ENCODE measurements around the gene BMPER. TPM values are rescaled to one million over a fixed set of nuclear protein-coding genes. Genes with fewer than 3 reads are reported as not detected.

Gene BMPER
- total and polyA plus RNA-seq, 3 experiments from 2014 or later, result not detected

GRCh38 chr7:34062826-34063225, 157.5 kb downstream of the BMPER start:
- Histone ChIP-seq H3K27me3 (ENCODE audit: insufficient read depth, low read length, poor library complexity, severe bottlenecking) (no peaks in the 10 kb centered on the region), H3K9me3 (ENCODE audit: low read length) (no peaks in the 10 kb centered on the region), H3K36me3 (ENCODE audit: insufficient read depth, low read length) (no peaks in the 10 kb centered on the region), H3K4me1 (ENCODE audit: insufficient read depth, low read length) (no peaks in the 10 kb centered on the region), H3K27ac (ENCODE audit: low read depth, low read length) (no peak overlapping the region), H3K4me3 (ENCODE audit: low read length) (no peak overlapping the region)
- no peaks in the 10 kb centered on the region for H3K4me1 Mint-ChIP-seq
- peaks cover 0 to 7% (median 0%) of the 10 kb centered on the region in 5 donors for H3K9me3 Mint-ChIP-seq
- H3K4me3 Mint-ChIP-seq, result no peak overlapping the region
- H3K27me3 Mint-ChIP-seq, result no peaks in the 10 kb centered on the region
- H3K27ac Mint-ChIP-seq, result no peak overlapping the region
- H3K36me3 Mint-ChIP-seq, result no peaks in the 10 kb centered on the region
- POLR2A ChIA-PET, result no interaction called here
- CTCF ChIA-PET, result no interaction called here
- DNase-seq, result no peak

GRCh38 chr7:34064519-34065158, 159.3 kb downstream of the BMPER start:
- Mint-ChIP-seq H3K9me3 (no peaks in the 10 kb centered on the region), H3K27ac (no peak overlapping the region), H3K4me3 (no peak overlapping the region), H3K4me1 (no peaks in the 10 kb centered on the region), H3K36me3 (no peaks in the 10 kb centered on the region), H3K27me3 (no peaks in the 10 kb centered on the region)
- Histone ChIP-seq H3K27me3 (ENCODE audit: insufficient read depth, low read length, poor library complexity, severe bottlenecking) (no peaks in the 10 kb centered on the region), H3K27ac (ENCODE audit: low read depth, low read length) (no peak overlapping the region), H3K36me3 (ENCODE audit: insufficient read depth, low read length) (no peaks in the 10 kb centered on the region), H3K4me1 (ENCODE audit: insufficient read depth, low read length) (no peaks in the 10 kb centered on the region), H3K4me3 (ENCODE audit: low read length) (no peak overlapping the region), H3K9me3 (ENCODE audit: low read length) (no peaks in the 10 kb centered on the region)
- no peak for DNase-seq
- CTCF ChIA-PET, result interaction anchor here (0.9 kb wide), 1 partner anchor 57 kb away, joined by 5 read pairs; no protein-coding TSS in a partner anchor
- POLR2A ChIA-PET, result no interaction called here

- POLR2A ChIA-PET, result no interaction called here
- no peak overlapping the region for H3K4me3 ChIP-seq (ENCODE audit: low read length)
- no peaks in the 10 kb centered on the region for H3K4me1 ChIP-seq (ENCODE audit: insufficient read depth, low read length)
- Mint-ChIP-seq H3K27ac (no peak overlapping the region), H3K9me3 (no peaks in the 10 kb centered on the region), H3K4me3 (no peak overlapping the region), H3K4me1 (no peaks in the 10 kb centered on the region), H3K36me3 (no peaks in the 10 kb centered on the region), H3K27me3 (no peaks in the 10 kb centered on the region)
- no peaks in the 10 kb centered on the region for H3K27me3 ChIP-seq (ENCODE audit: insufficient read depth, low read length, poor library complexity, severe bottlenecking)
- no peak overlapping the region for H3K27ac ChIP-seq (ENCODE audit: low read depth, low read length)
- H3K36me3 ChIP-seq (ENCODE audit: insufficient read depth, low read length), result no peaks in the 10 kb centered on the region
- DNase-seq, result no peak
- H3K9me3 ChIP-seq (ENCODE audit: low read length), result no peaks in the 10 kb centered on the region
- CTCF ChIA-PET, result no interaction called here
Observed at GRCh38 chr7:34066411-34066810, 161.1 kb downstream of the BMPER start.

GRCh38 chr7:34067005-34067778, 161.9 kb downstream of the BMPER start:
- no peak for DNase-seq
- Mint-ChIP-seq H3K27ac (no peak overlapping the region), H3K9me3 (peaks cover 0 to 3% (median 0%) of the 10 kb centered on the region in 5 donors), H3K27me3 (no peaks in the 10 kb centered on the region), H3K4me3 (no peak overlapping the region), H3K36me3 (no peaks in the 10 kb centered on the region), H3K4me1 (no peaks in the 10 kb centered on the region)
- CTCF ChIA-PET, result no interaction called here
- no peak overlapping the region for H3K4me3 ChIP-seq (ENCODE audit: low read length)
- no peaks in the 10 kb centered on the region for H3K4me1 ChIP-seq (ENCODE audit: insufficient read depth, low read length)
- H3K27ac ChIP-seq (ENCODE audit: low read depth, low read length), result no peak overlapping the region
- no peaks in the 10 kb centered on the region for H3K9me3 ChIP-seq (ENCODE audit: low read length)
- H3K27me3 ChIP-seq (ENCODE audit: insufficient read depth, low read length, poor library complexity, severe bottlenecking), result no peaks in the 10 kb centered on the region
- no peaks in the 10 kb centered on the region for H3K36me3 ChIP-seq (ENCODE audit: insufficient read depth, low read length)
- POLR2A ChIA-PET, result no interaction called here

- Histone ChIP-seq H3K36me3 (ENCODE audit: insufficient read depth, low read length) (no peaks in the 10 kb centered on the region), H3K27ac (ENCODE audit: low read depth, low read length) (no peak overlapping the region), H3K9me3 (ENCODE audit: low read length) (no peaks in the 10 kb centered on the region), H3K4me3 (ENCODE audit: low read length) (no peak overlapping the region), H3K27me3 (ENCODE audit: insufficient read depth, low read length, poor library complexity, severe bottlenecking) (no peaks in the 10 kb centered on the region), H3K4me1 (ENCODE audit: insufficient read depth, low read length) (no peaks in the 10 kb centered on the region)
- POLR2A ChIA-PET, result no interaction called here
- Mint-ChIP-seq H3K4me1 (no peaks in the 10 kb centered on the region), H3K27me3 (no peaks in the 10 kb centered on the region), H3K36me3 (no peaks in the 10 kb centered on the region), H3K27ac (no peak overlapping the region), H3K4me3 (no peak overlapping the region), H3K9me3 (peaks cover 0 to 3% (median 0%) of the 10 kb centered on the region in 5 donors)
- CTCF ChIA-PET, result no interaction called here
- DNase-seq, result no peak
Observed at GRCh38 chr7:34069676-34070075, 164.3 kb downstream of the BMPER start.

- Mint-ChIP-seq H3K4me1 (no peaks in the 10 kb centered on the region), H3K27me3 (no peaks in the 10 kb centered on the region), H3K9me3 (peaks cover 0 to 4% (median 0%) of the 10 kb centered on the region in 5 donors), H3K4me3 (no peak overlapping the region), H3K27ac (no peak overlapping the region), H3K36me3 (no peaks in the 10 kb centered on the region)
- Histone ChIP-seq H3K9me3 (ENCODE audit: low read length) (no peaks in the 10 kb centered on the region), H3K36me3 (ENCODE audit: insufficient read depth, low read length) (no peaks in the 10 kb centered on the region), H3K27me3 (ENCODE audit: insufficient read depth, low read length, poor library complexity, severe bottlenecking) (no peaks in the 10 kb centered on the region), H3K4me3 (ENCODE audit: low read length) (no peak overlapping the region), H3K27ac (ENCODE audit: low read depth, low read length) (no peak overlapping the region), H3K4me1 (ENCODE audit: insufficient read depth, low read length) (no peaks in the 10 kb centered on the region)
- no peak for DNase-seq
- CTCF ChIA-PET, result no interaction called here
- POLR2A ChIA-PET, result no interaction called here
Observed at GRCh38 chr7:34070511-34071323, 165.4 kb downstream of the BMPER start.

- CTCF ChIA-PET, result no interaction called here
- Mint-ChIP-seq H3K4me1 (no peaks in the 10 kb centered on the region), H3K27ac (no peak overlapping the region)
Observed at GRCh38 chr7:34073676-34074075, 168.3 kb downstream of the BMPER start.

GRCh38 chr7:34074421-34074820, 169.1 kb downstream of the BMPER start:
- Histone ChIP-seq H3K9me3 (ENCODE audit: low read length) (no peaks in the 10 kb centered on the region), H3K27ac (ENCODE audit: low read depth, low read length) (no peak overlapping the region), H3K36me3 (ENCODE audit: insufficient read depth, low read length) (no peaks in the 10 kb centered on the region), H3K4me1 (ENCODE audit: insufficient read depth, low read length) (no peaks in the 10 kb centered on the region), H3K4me3 (ENCODE audit: low read length) (no peak overlapping the region), H3K27me3 (ENCODE audit: insufficient read depth, low read length, poor library complexity, severe bottlenecking) (no peaks in the 10 kb centered on the region)
- DNase-seq, result no peak
- Mint-ChIP-seq H3K27me3 (no peaks in the 10 kb centered on the region), H3K4me3 (no peak overlapping the region), H3K36me3 (no peaks in the 10 kb centered on the region), H3K9me3 (peaks cover 0 to 4% (median 0%) of the 10 kb centered on the region in 5 donors), H3K4me1 (no peaks in the 10 kb centered on the region), H3K27ac (no peak overlapping the region)
- ChIA-PET POLR2A (no interaction called here), CTCF (no interaction called here)

More at GRCh38 chr7:34073676-34074075, 168.3 kb downstream of the BMPER start:
- Mint-ChIP-seq H3K9me3 (peaks cover 0 to 4% (median 0%) of the 10 kb centered on the region in 5 donors), H3K27me3 (no peaks in the 10 kb centered on the region), H3K4me3 (no peak overlapping the region), H3K36me3 (no peaks in the 10 kb centered on the region)
- DNase-seq, result no peak
- POLR2A ChIA-PET, result no interaction called here
- H3K4me1 ChIP-seq (ENCODE audit: insufficient read depth, low read length), result no peaks in the 10 kb centered on the region
- no peak overlapping the region for H3K4me3 ChIP-seq (ENCODE audit: low read length)
- H3K9me3 ChIP-seq (ENCODE audit: low read length), result no peaks in the 10 kb centered on the region
- H3K27ac ChIP-seq (ENCODE audit: low read depth, low read length), result no peak overlapping the region
- H3K27me3 ChIP-seq (ENCODE audit: insufficient read depth, low read length, poor library complexity, severe bottlenecking), result no peaks in the 10 kb centered on the region
- H3K36me3 ChIP-seq (ENCODE audit: insufficient read depth, low read length), result no peaks in the 10 kb centered on the region
